WI38 (cell line): ENCODE data around the gene DDX50.

Experiments
- H3K4me3 ChIP-seq: 2 replicates; pipeline ENCODE4 v1.5.1; 2011; ENCODE audit warnings: low read depth, mild to moderate bottlenecking, control low read depth, low read length
- CTCF ChIP-seq: IDR thresholded peaks from 2 replicates; pipeline ENCODE4 v1.5.1; 2012; ENCODE audit warnings: low read depth, mild to moderate bottlenecking, control low read depth, low read length

DDX50 gene

DNA sequence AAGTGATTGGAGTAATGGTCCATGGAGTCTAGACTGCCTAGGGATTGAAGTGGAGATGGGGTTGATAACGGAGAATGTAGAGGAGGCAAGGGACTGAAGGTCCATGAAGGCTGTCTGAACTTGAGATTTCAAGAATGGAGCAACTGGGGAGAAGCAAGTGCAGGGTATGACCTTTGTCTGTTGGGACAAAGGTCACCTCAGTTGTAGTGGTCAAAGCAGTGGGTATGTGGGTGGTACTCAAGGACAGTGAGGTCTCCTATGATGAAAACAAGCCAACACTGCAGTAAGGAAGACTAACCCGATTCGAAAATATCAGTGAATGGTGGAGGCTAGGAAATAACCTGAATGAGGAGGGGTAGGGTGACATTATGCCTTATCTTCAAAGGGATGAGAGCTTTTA, 49.5 kb downstream of the DDX50 start:
- H3K4me3 ChIP-seq = no peak overlapping the region
- TF ChIP-seq CTCF = no peak

DNA sequence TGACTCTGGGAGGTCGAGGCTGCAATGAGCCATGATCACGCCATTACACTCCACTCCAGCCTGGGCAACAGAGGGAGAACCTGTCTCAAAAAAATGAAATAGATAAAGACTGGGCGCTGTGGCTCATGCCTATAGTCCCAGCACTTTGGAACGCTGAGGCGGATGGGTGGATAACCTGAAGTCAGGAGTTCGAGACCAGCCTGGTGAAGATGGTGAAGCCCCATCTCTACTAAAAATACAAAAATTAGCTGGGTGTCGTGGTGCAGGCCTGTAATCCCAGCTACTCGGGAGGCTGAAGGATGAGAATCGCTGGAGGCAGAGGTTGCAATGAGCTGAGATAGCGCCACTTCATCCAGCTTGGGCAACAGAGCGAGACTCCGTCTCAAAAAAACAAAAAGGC, 53.8 kb downstream of the DDX50 start:
- TF ChIP-seq CTCF = no peak
- peak overlapping the region; percentile 95 for H3K4me3 ChIP-seq

- H3K4me3 ChIP-seq = peak overlapping the region; percentile 95
- TF ChIP-seq CTCF = no peak
Measured at GRCh38 chr10:68955355-68955831, 54.3 kb downstream of the DDX50 start.

- 0 out of 2 replicates have a peak, but pooled peaks have one; percentile 33 for TF ChIP-seq CTCF
- H3K4me3 ChIP-seq = peak within 1 kb of the TSS; percentile 95
Measured at GRCh38 chr10:68955832-68956532, 54.9 kb downstream of the DDX50 start, which contains the start of gene DDX21. Gene DDX21 (plus strand): TSS chr10:68956170. CDS start chr10:68956226, 56 bp downstream.

DNA sequence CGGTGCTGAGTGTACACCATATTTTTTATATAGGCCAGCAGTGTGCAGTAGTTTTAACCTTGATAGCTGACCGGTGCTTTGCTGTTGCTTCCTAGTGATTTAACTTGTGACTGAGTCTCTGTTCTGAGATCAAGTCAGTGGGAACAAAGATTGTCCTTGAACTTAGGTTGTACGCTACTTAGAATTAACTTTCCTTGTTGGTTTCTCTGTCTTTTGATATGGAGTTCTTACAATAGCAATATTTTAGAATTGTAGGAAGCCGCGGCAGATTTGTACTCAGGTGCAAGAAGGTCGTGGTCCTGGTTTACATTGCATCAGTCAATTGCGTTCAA, 56.1 kb downstream of the DDX50 start:
- no peak for TF ChIP-seq CTCF
- peak overlapping the region; percentile 95 for H3K4me3 ChIP-seq

- peak overlapping the region; percentile 95 for H3K4me3 ChIP-seq
- TF ChIP-seq CTCF = no peak
Measured at GRCh38 chr10:68957654-68958053, 56.5 kb downstream of the DDX50 start.

DNA sequence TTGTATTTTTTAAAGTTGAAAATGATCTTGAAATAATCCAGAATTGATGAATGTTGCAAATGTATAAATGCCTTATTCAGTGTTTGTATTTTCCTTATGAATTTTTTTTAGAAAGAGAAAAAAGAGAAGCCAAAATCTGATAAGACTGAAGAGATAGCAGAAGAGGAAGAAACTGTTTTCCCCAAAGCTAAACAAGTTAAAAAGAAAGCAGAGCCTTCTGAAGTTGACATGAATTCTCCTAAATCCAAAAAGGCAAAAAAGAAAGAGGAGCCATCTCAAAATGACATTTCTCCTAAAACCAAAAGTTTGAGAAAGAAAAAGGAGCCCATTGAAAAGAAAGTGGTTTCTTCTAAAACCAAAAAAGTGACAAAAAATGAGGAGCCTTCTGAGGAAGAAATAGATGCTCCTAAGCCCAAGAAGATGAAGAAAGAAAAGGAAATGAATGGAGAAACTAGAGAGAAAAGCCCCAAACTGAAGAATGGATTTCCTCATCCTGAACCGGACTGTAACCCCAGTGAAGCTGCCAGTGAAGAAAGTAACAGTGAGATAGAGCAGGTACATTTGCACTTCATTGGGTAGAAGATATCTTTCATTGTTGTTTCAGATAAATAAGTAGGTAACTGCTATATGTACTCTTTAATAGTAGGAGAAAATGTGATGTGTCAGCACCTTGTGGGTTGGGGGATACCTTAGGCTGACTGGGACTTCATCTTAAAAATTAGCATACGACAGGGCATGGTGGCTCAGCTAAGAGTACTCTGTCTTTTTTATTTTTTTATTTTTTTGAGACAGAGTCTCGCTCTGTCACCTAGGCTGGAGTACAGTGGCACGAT, 58.8 kb downstream of the DDX50 start:
- no peak overlapping the region for H3K4me3 ChIP-seq
- TF ChIP-seq CTCF = no peak
